KOPT-K1 (cell line): ENCODE data around the gene PSMB1.

ENCODE experiments used
- H3K27ac ChIP-seq: fragments of 200-600 bp; sonication (generic); 2 replicates; pipeline ENCODE4 v1.5.1; 2016; ENCODE audit warnings: antibody characterized with exemption, mild to moderate bottlenecking, low read depth, low read length; ENCODE audit not compliant: poor library complexity, severe bottlenecking
- H3K36me3 ChIP-seq: fragments of 200-600 bp; sonication (generic); 2 replicates; pipeline ENCODE4 v1.5.1; 2017; ENCODE audit warnings: antibody characterized with exemption, mild to moderate bottlenecking, low read length, moderate library complexity; ENCODE audit not compliant: insufficient read depth
- H3K9me3 ChIP-seq: fragments of 200-600 bp; sonication (generic); 2 replicates; pipeline ENCODE4 v1.5.1; 2017; ENCODE audit warnings: antibody characterized with exemption, low read length, mild to moderate bottlenecking; ENCODE audit not compliant: insufficient read depth, poor library complexity, severe bottlenecking

PSMB1 gene

GRCh38 chr6:170552765-170553533 is at the start of gene PSMB1:
Gene PSMB1 (minus strand): TSS chr6:170553307. CDS start chr6:170553242, 65 bp downstream.
- peaks cover 41% of the 10 kb centered on the region for H3K36me3 ChIP-seq
- no peaks in the 10 kb centered on the region for H3K9me3 ChIP-seq
- H3K27ac ChIP-seq, result peak within 1 kb of the TSS; percentile 83

DNA sequence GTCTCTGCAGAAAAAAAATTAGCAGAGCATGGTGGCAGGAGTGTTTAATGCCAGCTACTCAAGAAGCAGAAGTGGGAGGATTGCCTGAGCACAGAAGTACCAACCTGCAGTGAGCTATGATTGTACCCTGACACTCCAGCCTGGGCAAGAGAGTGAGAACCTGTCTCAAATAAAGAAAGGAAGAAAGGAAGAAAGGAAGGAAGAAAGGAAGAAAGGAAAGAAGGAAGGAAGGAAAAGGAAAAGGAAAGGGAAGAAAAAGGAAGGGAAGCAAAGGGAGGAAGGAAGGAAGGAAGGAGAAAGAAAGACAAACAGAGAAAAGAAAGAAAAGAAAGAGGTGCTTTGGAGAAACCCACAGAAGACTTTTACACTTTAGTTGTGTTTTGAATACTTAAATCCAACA is 44.2 kb upstream of the PSMB1 start:
- Histone ChIP-seq H3K27ac (no peak overlapping the region), H3K9me3 (peaks cover 14% of the 10 kb centered on the region), H3K36me3 (no peaks in the 10 kb centered on the region)

GRCh38 chr6:170596426-170596825 is 43.3 kb upstream of the PSMB1 start:
- no peaks in the 10 kb centered on the region for H3K36me3 ChIP-seq
- peaks cover 22% of the 10 kb centered on the region for H3K9me3 ChIP-seq
- no peak overlapping the region for H3K27ac ChIP-seq

DNA sequence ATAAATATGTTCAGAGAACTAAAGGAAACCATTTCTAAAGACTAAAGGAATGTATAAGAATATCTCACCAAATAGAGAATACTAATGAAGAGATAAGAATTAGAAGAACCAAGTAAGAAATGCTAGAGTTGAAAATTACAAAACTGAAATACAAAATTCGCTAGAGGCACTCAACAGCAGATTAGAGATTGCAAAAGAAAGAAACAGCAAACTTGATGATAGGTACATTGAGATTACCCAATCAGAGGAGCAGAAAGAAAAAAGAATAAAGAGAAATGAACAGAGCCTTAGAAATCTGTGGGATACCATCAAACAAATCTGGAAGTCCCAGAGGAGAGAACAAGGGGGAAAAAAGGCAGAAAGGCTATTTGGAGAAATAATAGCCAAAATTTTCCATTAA is 37.6 kb upstream of the PSMB1 start:
- Histone ChIP-seq H3K27ac (no peak overlapping the region), H3K9me3 (peaks cover 41% of the 10 kb centered on the region), H3K36me3 (no peaks in the 10 kb centered on the region)

GRCh38 chr6:170584954-170585498 is 31.9 kb upstream of the PSMB1 start:
- Histone ChIP-seq H3K27ac (peak overlapping the region; percentile 79), H3K9me3 (peaks cover 5% of the 10 kb centered on the region), H3K36me3 (peaks cover 32% of the 10 kb centered on the region)

DNA sequence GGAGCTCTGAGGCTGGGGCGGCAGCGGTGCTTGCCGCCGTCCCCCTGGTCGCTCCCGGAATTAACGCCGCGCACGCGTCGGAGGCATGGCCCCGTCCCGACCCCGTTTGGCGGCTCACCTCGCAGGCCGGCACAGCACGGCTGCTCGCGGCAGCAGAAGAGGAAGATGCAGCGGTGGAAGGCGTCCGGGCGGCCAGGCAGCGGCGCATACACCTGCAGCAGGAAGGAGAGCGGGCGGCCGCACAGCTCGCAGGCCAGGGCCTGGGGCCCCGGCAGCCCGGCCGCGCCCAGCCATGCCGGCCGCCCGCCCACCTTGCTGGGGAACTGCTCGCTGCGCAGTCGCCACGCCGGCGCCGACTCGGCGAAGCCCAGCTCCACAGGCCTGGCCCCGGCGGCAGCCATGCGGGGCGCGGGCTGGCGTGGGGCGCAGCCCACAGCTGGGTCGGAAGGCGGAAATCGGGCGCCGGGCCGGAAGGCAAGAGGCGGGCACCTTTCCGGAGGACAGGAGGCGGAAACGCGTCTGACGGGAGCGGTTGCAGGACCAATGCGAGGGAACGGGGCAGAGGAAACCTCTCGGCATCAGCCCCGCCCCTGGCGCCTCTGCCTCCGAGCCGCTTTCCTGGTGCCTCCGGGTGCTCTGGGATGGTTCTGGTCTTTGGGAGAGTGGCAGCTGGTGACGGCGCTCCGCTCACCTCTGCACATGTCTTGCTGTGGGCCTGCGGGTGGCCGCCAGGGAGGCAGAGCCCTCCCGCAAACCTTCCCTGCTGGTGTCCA is 31.3 kb upstream of the PSMB1 start, which contains the start of gene PDCD2:
TSS of gene PDCD2 (minus strand) at position 457 of the 773 bp plus-strand sequence. CDS start at position 401, 56 bp downstream.
- Histone ChIP-seq H3K9me3 (no peaks in the 10 kb centered on the region), H3K36me3 (peaks cover 39% of the 10 kb centered on the region), H3K27ac (peak within 1 kb of the TSS; percentile 79)

DNA sequence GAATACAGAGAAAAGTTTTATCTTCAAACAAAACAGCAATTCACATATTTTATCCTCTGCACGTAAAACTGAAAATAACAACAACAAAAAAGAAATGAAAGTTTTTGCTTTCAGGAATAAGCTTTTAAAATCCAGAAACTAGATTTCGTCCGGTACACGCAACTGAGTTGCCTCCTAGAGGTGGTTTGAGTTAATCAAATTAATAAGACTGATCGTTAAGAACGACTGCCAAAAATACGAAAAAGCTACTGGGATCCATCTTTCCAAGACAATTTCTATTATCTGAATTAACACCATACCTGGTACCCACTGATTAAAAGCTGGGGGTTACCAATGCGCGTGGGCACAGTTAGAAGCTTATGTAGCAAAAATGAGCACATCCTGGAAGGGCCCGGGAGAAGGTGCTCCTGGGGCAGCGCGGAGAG is 30.7 kb upstream of the PSMB1 start:
- Histone ChIP-seq H3K27ac (peak overlapping the region; percentile 79), H3K9me3 (no peaks in the 10 kb centered on the region), H3K36me3 (peaks cover 45% of the 10 kb centered on the region)

GRCh38 chr6:170578909-170579308 is 25.8 kb upstream of the PSMB1 start:
- no peak overlapping the region for H3K27ac ChIP-seq
- peaks cover 94% of the 10 kb centered on the region for H3K36me3 ChIP-seq
- no peaks in the 10 kb centered on the region for H3K9me3 ChIP-seq

DNA sequence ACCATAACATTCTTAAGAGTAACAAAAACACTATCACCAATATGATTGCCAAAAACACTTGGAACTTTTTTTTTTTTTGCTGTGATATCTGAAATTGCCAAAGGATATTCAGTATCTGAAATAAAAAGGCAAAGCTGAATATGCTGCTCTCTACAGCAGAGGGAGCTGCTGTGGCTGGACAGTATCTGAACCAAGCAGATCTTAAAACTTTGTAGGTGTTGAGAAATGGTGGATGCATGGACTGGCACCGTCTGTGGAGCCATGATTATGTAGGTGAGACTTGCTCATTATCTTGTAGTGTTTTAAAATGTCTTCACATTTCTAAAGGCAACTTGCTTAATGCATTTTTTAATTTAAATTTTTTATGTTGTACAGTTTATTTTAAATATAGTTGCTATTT is 22.1 kb upstream of the PSMB1 start:
- Histone ChIP-seq H3K27ac (no peak overlapping the region), H3K36me3 (peaks cover 100% of the 10 kb centered on the region), H3K9me3 (no peaks in the 10 kb centered on the region)

- Histone ChIP-seq H3K36me3 (peaks cover 98% of the 10 kb centered on the region), H3K27ac (no peak overlapping the region), H3K9me3 (no peaks in the 10 kb centered on the region)
These were observed 19.8 kb upstream of the PSMB1 start for GRCh38 chr6:170572704-170573466.

GRCh38 chr6:170564936-170565530 is 11.9 kb upstream of the PSMB1 start:
- H3K27ac ChIP-seq, result no peak overlapping the region
- peaks cover 96% of the 10 kb centered on the region for H3K36me3 ChIP-seq
- H3K9me3 ChIP-seq, result no peaks in the 10 kb centered on the region

DNA sequence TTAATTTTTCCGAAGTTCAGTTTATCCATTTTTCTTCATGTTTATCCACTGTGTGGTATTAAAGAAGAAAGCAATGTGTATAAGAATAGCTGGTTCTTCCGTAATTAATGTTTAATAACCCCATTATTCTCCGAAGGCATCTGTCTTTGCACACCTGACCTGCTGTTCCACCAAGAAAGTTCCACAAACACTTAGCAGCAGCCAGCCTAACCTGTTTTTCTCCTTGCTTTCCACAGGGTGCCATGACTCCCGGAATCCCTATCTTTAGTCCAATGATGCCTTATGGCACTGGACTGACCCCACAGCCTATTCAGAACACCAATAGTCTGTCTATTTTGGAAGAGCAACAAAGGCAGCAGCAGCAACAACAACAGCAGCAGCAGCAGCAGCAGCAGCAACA is 8.4 kb upstream of the PSMB1 start:
- Histone ChIP-seq H3K9me3 (no peaks in the 10 kb centered on the region), H3K27ac (no peak overlapping the region), H3K36me3 (peaks cover 96% of the 10 kb centered on the region)

GRCh38 chr6:170555305-170555704 is 2.2 kb upstream of the PSMB1 start:
- Histone ChIP-seq H3K36me3 (peaks cover 40% of the 10 kb centered on the region), H3K9me3 (no peaks in the 10 kb centered on the region), H3K27ac (peak overlapping the region; percentile 83)

- peaks cover 40% of the 10 kb centered on the region for H3K36me3 ChIP-seq
- H3K9me3 ChIP-seq, result no peaks in the 10 kb centered on the region
- H3K27ac ChIP-seq, result peak overlapping the region; percentile 83
These were observed 1.7 kb upstream of the PSMB1 start for GRCh38 chr6:170554796-170555137.
